H1 (cell line): ENCODE measurements around the gene DSE.

ENCODE experiments used
- BACH1 ChIP-seq: IDR thresholded peaks from 2 replicates; pipeline ENCODE4 v1.6.1; 2012; ENCODE audit warnings: low read length, improper control_type of control experiment
- BRCA1 ChIP-seq: IDR thresholded peaks from 2 replicates; pipeline ENCODE4 v1.6.1; 2012; ENCODE audit warnings: low read depth, low read length, improper control_type of control experiment
- CTCF ChIP-seq, 3 experiments: IDR thresholded peaks; 1 replicate in 2 of 3; 2 replicates in 1 of 3; pipeline versions ENCODE4 v1.5.1 to v1.6.1; 2011; ENCODE audit warnings: low read length in 3 of 3, mild to moderate bottlenecking in 3 of 3, inconsistent platforms in 2 of 3, low read depth in 1 of 3, moderate library complexity in 1 of 3; ENCODE audit not compliant: insufficient read depth in 1 of 3; ENCODE audit errors: control extremely low read depth in 1 of 3
- GABPA ChIP-seq: IDR thresholded peaks from 2 replicates; pipeline ENCODE4 v1.6.1; 2011; ENCODE audit warnings: mild to moderate bottlenecking, low read length, moderate library complexity, borderline replicate concordance; ENCODE audit not compliant: insufficient read depth
- MAFK ChIP-seq: IDR thresholded peaks from 2 replicates; pipeline ENCODE4 v1.6.1; 2012; ENCODE audit warnings: low read depth, mild to moderate bottlenecking, improper control_type of control experiment, low read length
- MAX ChIP-seq: IDR thresholded peaks from 2 replicates; pipeline ENCODE4 v1.6.1; 2012; ENCODE audit warnings: inconsistent platforms
- NRF1 ChIP-seq: IDR thresholded peaks from 2 replicates; pipeline ENCODE4 v1.6.1; 2011; ENCODE audit warnings: mild to moderate bottlenecking, low read depth, low read length, improper control_type of control experiment
- PHF8 ChIP-seq: fragments of 200-600 bp; sonication (generic); conservative IDR thresholded peaks from 2 replicates; pipeline ENCODE4 v1.7.1; 2012; ENCODE audit warnings: low read depth, mild to moderate bottlenecking, inconsistent platforms, low read length, moderate library complexity
- POLR2A ChIP-seq, 2 experiments: IDR thresholded peaks; 1 replicate in 1 of 2; 2 replicates in 1 of 2; pipeline ENCODE4 v1.6.1; 2011; ENCODE audit warnings: low read depth in 2 of 2, low read length in 2 of 2, mild to moderate bottlenecking in 2 of 2; ENCODE audit errors: control extremely low read depth in 1 of 2
- RXRA ChIP-seq: IDR thresholded peaks from 2 replicates; pipeline ENCODE4 v1.6.1; 2011; ENCODE audit warnings: low read depth, mild to moderate bottlenecking, low read length, moderate library complexity; ENCODE audit not compliant: insufficient read depth
- SP2 ChIP-seq: IDR thresholded peaks from 2 replicates; pipeline ENCODE4 v1.6.1; 2012; ENCODE audit warnings: mild to moderate bottlenecking, low read length, inconsistent platforms
- TCF12 ChIP-seq: IDR thresholded peaks from 2 replicates; pipeline ENCODE4 v1.6.1; 2011; ENCODE audit warnings: low read depth, mild to moderate bottlenecking, low read length

- TF ChIP-seq MAFK = no peak
- TF ChIP-seq TCF12 = no peak
- no peak for TF ChIP-seq CTCF (IDR thresholded peaks at IDR 0.05; ENCODE audit: control extremely low read depth in 1 of 3, insufficient read depth in 1 of 3, low read depth in 1 of 3, low read length in 3 of 3)
- no peak for TF ChIP-seq NRF1
- no peak for TF ChIP-seq RXRA
- no peak for TF ChIP-seq BRCA1
- TF ChIP-seq SP2 = no peak
- no peak for TF ChIP-seq GABPA
- TF ChIP-seq POLR2A (IDR thresholded peaks at IDR 0.05; ENCODE audit: control extremely low read depth in 1 of 2, low read depth in 2 of 2, low read length in 2 of 2) = no peak
- no peak for TF ChIP-seq BACH1
- no peak for TF ChIP-seq PHF8
- TF ChIP-seq MAX = no peak
Measured at GRCh38 chr6:116447496-116448011, 76.8 kb downstream of the DSE start.
